ENCODE data around the gene MIS18A.

GRCh38 chr21:32309906-32310460, 31.1 kb upstream of the MIS18A start:
- no peak for TF ChIP-seq SP1 (IDR thresholded peaks at IDR 0.05)
- no peak for TF ChIP-seq PKNOX1 (IDR thresholded peaks at IDR 0.05)
- no peak for TF ChIP-seq CTBP1 (IDR thresholded peaks at IDR 0.05; ENCODE audit: borderline replicate concordance)
- TF ChIP-seq L3MBTL2 (conservative IDR thresholded peaks at IDR 0.05) = no peak
- no peak for TF ChIP-seq SUZ12 (IDR thresholded peaks at IDR 0.05)

Measured in HEK293T (cell line).